PC-3 (cell line): ENCODE measurements around the gene IFITM2. TPM values are rescaled to one million over a fixed set of nuclear protein-coding genes. Genes with fewer than 3 reads are reported as not detected.

ENCODE experiments used
- ATAC-seq: fragments of 200-7000 bp; cut with Tn5 transposase; 2 replicates; pipeline ENCODE4 v1.9.1; 2020; ENCODE audit warnings: mild to moderate bottlenecking, moderate library complexity
- BruUV-seq: library from RNA; stranded (reverse); fragments of 400-500 nt; replicated peaks from 2 replicates; lab custom pipeline; 2021; lab: Mats Ljungman, UMichigan
- CTCF ChIA-PET: fragments of 300-600 bp; sonication (Branson Sonifier 250); formaldehyde crosslinking; loops from one replicate; lab custom pipeline; 2022; ENCODE audit warnings: antibody characterized with exemption; lab: Charles Lee
- POLR2A ChIA-PET: fragments of 300-600 bp; sonication (Branson Sonifier 250); formaldehyde crosslinking; loops from one replicate; lab custom pipeline; 2022; ENCODE audit warnings: antibody characterized with exemption; ENCODE audit not compliant: unreplicated experiment; lab: Charles Lee
- DNase-seq: peaks from one replicate; pipeline ENCODE4 v3.0.0-alpha.2; 2015
- H2AFZ ChIP-seq: fragments of 300-600 bp; sonication (generic); 2 replicates; pipeline ENCODE4 v1.6.0; 2016; ENCODE audit warnings: antibody characterized with exemption, low read length
- H3F3A ChIP-seq: fragments of 300-600 bp; sonication (generic); one replicate; pipeline ENCODE4 v1.6.0; 2017; ENCODE audit warnings: antibody characterized with exemption, low read length, control low read depth, mild to moderate bottlenecking; ENCODE audit not compliant: unreplicated experiment
- H3K27ac ChIP-seq: fragments of 300-600 bp; sonication (generic); 2 replicates; pipeline ENCODE4 v1.5.1; 2016; ENCODE audit warnings: mild to moderate bottlenecking, low read length
- H3K27me3 ChIP-seq: fragments of 300-600 bp; sonication (generic); 2 replicates; pipeline ENCODE4 v1.6.1; 2016; ENCODE audit warnings: low read length, mixed read lengths
- H3K36me3 ChIP-seq: fragments of 300-600 bp; sonication (generic); 2 replicates; pipeline ENCODE4 v1.6.1; 2016; ENCODE audit warnings: low read depth, mixed run types, low read length, mixed read lengths
- H3K4me1 ChIP-seq: fragments of 300-600 bp; sonication (generic); 2 replicates; pipeline ENCODE4 v1.5.1; 2016; ENCODE audit warnings: low read length; ENCODE audit not compliant: insufficient read depth
- H3K4me2 ChIP-seq: fragments of 300-600 bp; sonication (generic); 2 replicates; pipeline ENCODE4 v1.6.0; 2016; ENCODE audit warnings: low read length
- H3K4me3 ChIP-seq: fragments of 300-600 bp; sonication (generic); 2 replicates; pipeline ENCODE4 v1.5.1; 2016; ENCODE audit warnings: mild to moderate bottlenecking, low read length, mixed read lengths
- H3K79me2 ChIP-seq: fragments of 300-600 bp; sonication (generic); 2 replicates; pipeline ENCODE4 v1.6.1; 2017; ENCODE audit warnings: low read length, mixed read lengths
- H3K9ac ChIP-seq: fragments of 300-600 bp; sonication (generic); 2 replicates; pipeline ENCODE4 v1.6.0; 2016; ENCODE audit warnings: mild to moderate bottlenecking, low read length
- H3K9me2 ChIP-seq: fragments of 300-600 bp; sonication (generic); replicated peaks from 2 replicates; pipeline ENCODE4 v1.6.1; 2016; ENCODE audit warnings: mixed run types, low read length, mixed read lengths
- H3K9me3 ChIP-seq: fragments of 300-600 bp; sonication (generic); 2 replicates; pipeline ENCODE4 v1.6.1; 2016; ENCODE audit warnings: low read length, mixed read lengths
- H4K20me1 ChIP-seq: fragments of 300-600 bp; sonication (generic); 2 replicates; pipeline ENCODE4 v1.6.1; 2016; ENCODE audit warnings: low read length, mixed read lengths
- EZH2 ChIP-seq: fragments of 300-600 bp; sonication (generic); IDR thresholded peaks from one replicate; pipeline ENCODE4 v1.6.1; 2017; ENCODE audit warnings: antibody characterized with exemption, mild to moderate bottlenecking, low read length; ENCODE audit not compliant: unreplicated experiment
- EZH2phosphoT487 ChIP-seq: fragments of 300-600 bp; sonication (generic); IDR thresholded peaks from 2 replicates; pipeline ENCODE4 v1.6.1; 2018; ENCODE audit warnings: mild to moderate bottlenecking, antibody characterized with exemption, low read length, borderline replicate concordance
- intact Hi-C: fragments of 100-400 bp; cut with micrococcal nuclease; formaldehyde crosslinking; loops from 2 replicates; pipeline ENCODE4 v1.9.0; 2023
- total RNA-seq: library from RNA; depleted of rRNA; stranded (reverse); fragments of >200 nt; gene quantifications from 2 replicates; pipeline ENCODE4 v1.2.3, GENCODE V29; 2014
- TF ChIP-seq, protein P1 (sequence below): fragments of 300-600 bp; sonication (generic); conservative IDR thresholded peaks from 2 replicates; pipeline ENCODE4 v1.5.1; 2017; ENCODE audit warnings: antibody characterized with exemption, low read depth, mild to moderate bottlenecking, low read length

The IFITM2 gene
- total RNA-seq, 1 experiment from 2014 or later = 49.0 TPM

DNA sequence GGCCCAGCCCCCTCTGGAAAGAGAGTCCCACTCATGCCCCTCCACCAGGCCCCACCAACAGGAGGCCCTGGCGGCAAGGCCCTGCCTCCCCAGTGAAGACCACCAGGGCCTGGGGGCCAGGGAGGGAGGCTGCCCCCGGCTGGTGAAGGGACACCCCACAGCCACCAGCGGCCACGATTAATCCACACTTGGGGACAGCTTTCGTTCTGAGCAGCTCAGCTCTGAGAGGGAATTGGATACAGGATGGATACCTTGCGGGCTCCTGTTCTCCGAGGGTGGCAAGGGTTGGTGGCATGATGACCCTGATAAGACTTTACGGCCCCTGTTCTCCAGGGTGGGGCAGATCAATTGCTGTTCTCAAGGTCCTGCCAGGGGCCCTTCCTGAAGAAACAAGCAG is 36.3 kb upstream of the IFITM2 start:
- Histone ChIP-seq H3K4me1 (peaks cover 4% of the 10 kb centered on the region), H3K9me3 (no peaks in the 10 kb centered on the region), H3K27ac (no peak overlapping the region), H3K36me3 (no peaks in the 10 kb centered on the region), H3K9ac (no peak overlapping the region), H3K79me2 (no peaks in the 10 kb centered on the region), H3K4me2 (no peak overlapping the region), H3K4me3 (no peak overlapping the region), H4K20me1 (no peaks in the 10 kb centered on the region), H2AFZ (no peak overlapping the region), H3F3A (no peaks in the 10 kb centered on the region), H3K27me3 (no peaks in the 10 kb centered on the region), H3K9me2 (no peaks in the 10 kb centered on the region)
- ATAC-seq (no peak), DNase-seq (no peak)
- CTCF ChIA-PET = no interaction called here
- BruUV-seq = no TSS peak
- TF ChIP-seq EZH2phosphoT487 (no peak), EZH2 (no peak)
- TF ChIP-seq, protein P1, sequence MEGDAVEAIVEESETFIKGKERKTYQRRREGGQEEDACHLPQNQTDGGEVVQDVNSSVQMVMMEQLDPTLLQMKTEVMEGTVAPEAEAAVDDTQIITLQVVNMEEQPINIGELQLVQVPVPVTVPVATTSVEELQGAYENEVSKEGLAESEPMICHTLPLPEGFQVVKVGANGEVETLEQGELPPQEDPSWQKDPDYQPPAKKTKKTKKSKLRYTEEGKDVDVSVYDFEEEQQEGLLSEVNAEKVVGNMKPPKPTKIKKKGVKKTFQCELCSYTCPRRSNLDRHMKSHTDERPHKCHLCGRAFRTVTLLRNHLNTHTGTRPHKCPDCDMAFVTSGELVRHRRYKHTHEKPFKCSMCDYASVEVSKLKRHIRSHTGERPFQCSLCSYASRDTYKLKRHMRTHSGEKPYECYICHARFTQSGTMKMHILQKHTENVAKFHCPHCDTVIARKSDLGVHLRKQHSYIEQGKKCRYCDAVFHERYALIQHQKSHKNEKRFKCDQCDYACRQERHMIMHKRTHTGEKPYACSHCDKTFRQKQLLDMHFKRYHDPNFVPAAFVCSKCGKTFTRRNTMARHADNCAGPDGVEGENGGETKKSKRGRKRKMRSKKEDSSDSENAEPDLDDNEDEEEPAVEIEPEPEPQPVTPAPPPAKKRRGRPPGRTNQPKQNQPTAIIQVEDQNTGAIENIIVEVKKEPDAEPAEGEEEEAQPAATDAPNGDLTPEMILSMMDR = no peak
- POLR2A ChIA-PET = no interaction called here
- intact Hi-C loops = no loop called here

DNA sequence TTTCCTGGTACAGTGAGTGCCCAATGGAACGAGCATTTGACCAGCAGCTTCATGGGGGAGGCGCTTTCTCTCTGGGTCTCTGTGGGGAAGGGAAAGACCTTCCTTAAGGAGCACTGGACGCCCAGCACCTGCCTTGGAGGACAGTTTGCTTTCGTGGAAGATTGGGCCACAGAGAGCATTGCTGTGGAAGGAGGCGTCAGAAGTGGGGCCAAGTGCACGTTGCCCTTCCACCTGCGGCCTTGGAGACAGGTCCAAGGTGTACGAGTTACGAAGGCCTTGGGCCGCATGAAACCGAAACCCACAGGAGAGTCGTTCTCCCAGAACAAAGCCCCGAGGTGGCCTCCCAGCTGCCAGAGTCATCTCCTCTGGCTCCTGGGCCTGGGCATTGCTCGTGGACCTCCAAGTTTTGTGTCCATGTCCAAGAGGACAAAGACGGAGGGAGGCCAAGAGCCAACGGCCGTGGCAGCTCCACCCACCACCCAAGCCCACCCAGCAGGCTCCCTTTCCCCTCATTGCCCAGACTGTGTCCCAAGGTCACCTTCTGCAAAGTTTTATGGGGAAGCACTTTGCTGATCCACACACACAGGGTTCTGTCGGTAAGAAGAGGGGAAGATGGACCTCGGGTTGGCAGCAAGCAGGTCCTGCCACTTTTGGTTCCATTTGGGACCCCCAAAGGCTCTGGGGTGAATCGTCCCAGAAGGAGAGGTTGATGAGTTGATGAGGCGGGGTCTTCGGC is 35.3 kb upstream of the IFITM2 start:
- Histone ChIP-seq H3K9me3 (no peaks in the 10 kb centered on the region), H4K20me1 (no peaks in the 10 kb centered on the region), H3K79me2 (no peaks in the 10 kb centered on the region), H3K27me3 (no peaks in the 10 kb centered on the region), H3K9ac (no peak overlapping the region), H3F3A (no peaks in the 10 kb centered on the region), H3K9me2 (no peaks in the 10 kb centered on the region), H3K4me2 (no peak overlapping the region), H3K36me3 (no peaks in the 10 kb centered on the region), H3K27ac (no peak overlapping the region), H2AFZ (no peak overlapping the region), H3K4me3 (no peak overlapping the region), H3K4me1 (peaks cover 4% of the 10 kb centered on the region)
- ChIA-PET CTCF (no interaction called here), POLR2A (no interaction called here)
- no TSS peak for BruUV-seq
- no peak for DNase-seq
- TF ChIP-seq, protein P1 = no peak
- TF ChIP-seq EZH2phosphoT487 = no peak
- no peak for TF ChIP-seq EZH2
- ATAC-seq = no peak
- intact Hi-C loops = no loop called here

DNA sequence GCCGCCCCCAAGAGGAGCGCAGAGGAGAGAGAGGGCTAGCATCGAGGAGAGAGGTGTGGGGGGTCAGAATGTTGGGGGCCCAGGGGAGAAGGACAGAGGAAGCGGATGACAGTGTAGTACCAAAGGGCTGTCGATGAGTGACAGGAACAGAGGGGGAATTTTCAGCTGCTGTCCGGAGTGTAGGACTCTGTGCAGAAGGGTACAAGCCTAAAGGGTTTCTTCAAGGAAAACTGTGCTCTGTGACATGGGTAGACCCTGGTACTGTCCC is 34.8 kb upstream of the IFITM2 start:
- Histone ChIP-seq H3K9me3 (no peaks in the 10 kb centered on the region), H3K79me2 (no peaks in the 10 kb centered on the region), H3K4me3 (no peak overlapping the region), H3K4me2 (no peak overlapping the region), H3K36me3 (no peaks in the 10 kb centered on the region), H3F3A (no peaks in the 10 kb centered on the region), H3K27me3 (no peaks in the 10 kb centered on the region), H3K27ac (no peak overlapping the region), H3K4me1 (peaks cover under 1% of the 10 kb centered on the region), H3K9me2 (no peaks in the 10 kb centered on the region), H2AFZ (no peak overlapping the region), H4K20me1 (no peaks in the 10 kb centered on the region), H3K9ac (no peak overlapping the region)
- ChIA-PET CTCF (no interaction called here), POLR2A (no interaction called here)
- ATAC-seq = no peak
- TF ChIP-seq EZH2 (no peak), EZH2phosphoT487 (no peak)
- TF ChIP-seq, protein P1 = no peak
- intact Hi-C loops = no loop called here
- DNase-seq = no peak
- BruUV-seq = no TSS peak
